ENCODE results near the gene UBLCP1. TPM values are rescaled to one million over a fixed set of nuclear protein-coding genes. Genes with fewer than 3 reads are reported as not detected.

Gene UBLCP1
- total RNA-seq, 2 experiments from 2014 or later = 30.6 to 31.6 TPM

GRCh38 chr5:159269723-159270122 lies 6.6 kb downstream of the UBLCP1 start:
- peaks cover 53% of the 10 kb centered on the region for H3K36me3 Mint-ChIP-seq (ENCODE audit: low read depth)
- H3K4me1 Mint-ChIP-seq (ENCODE audit: low read depth) = peaks cover 48% of the 10 kb centered on the region
- intact Hi-C loops (cut with micrococcal nuclease) = no loop called here
- ATAC-seq (no peak), DNase-seq (no peak)
- H3K27ac Mint-ChIP-seq = peak overlapping the region; percentile 52
- TF ChIP-seq CTCF (IDR thresholded peaks at IDR 0.05) = no peak
- H3K9me3 Mint-ChIP-seq = peaks cover 11% of the 10 kb centered on the region
- H3K4me3 Mint-ChIP-seq = no peak overlapping the region
- ChIA-PET CTCF (no interaction called here), POLR2A (no interaction called here)
- H3K27me3 Mint-ChIP-seq = no peaks in the 10 kb centered on the region

DNA sequence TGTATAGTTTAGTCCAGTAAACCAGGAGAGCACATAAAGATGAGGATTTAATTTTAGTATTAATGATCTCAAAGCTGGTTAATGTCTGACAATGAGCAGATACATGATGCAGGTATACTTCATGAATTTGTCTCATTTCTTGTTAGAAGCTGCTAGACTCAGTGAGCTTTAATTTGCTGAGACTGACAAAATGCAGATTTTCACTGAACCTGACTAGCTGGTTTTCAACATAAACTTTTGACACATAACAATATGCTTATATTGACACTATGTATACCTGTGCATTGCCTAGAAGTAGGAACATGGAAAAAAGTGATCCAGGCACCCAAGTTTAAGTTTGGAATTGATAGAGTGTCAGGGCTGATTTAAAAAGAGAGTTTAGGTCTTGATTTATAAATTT lies 10.8 kb downstream of the UBLCP1 start:
- ChIA-PET POLR2A (interaction anchor here (1.2 kb wide), 1 partner anchor 81 kb away, joined by 3 read pairs; no protein-coding TSS in a partner anchor), CTCF (interaction anchor here (0.6 to 2.2 kb wide), 6 partner anchors 11 to 820 kb away, joined by 3 to 6 read pairs (median 4); no protein-coding TSS in a partner anchor)
- no peak for ATAC-seq
- TF ChIP-seq CTCF (IDR thresholded peaks at IDR 0.05) = no peak
- Mint-ChIP-seq H3K36me3 (ENCODE audit: low read depth) (peaks cover 36% of the 10 kb centered on the region), H3K4me3 (no peak overlapping the region), H3K9me3 (no peaks in the 10 kb centered on the region), H3K27ac (no peak overlapping the region), H3K27me3 (no peaks in the 10 kb centered on the region), H3K4me1 (ENCODE audit: low read depth) (peaks cover 29% of the 10 kb centered on the region)
- DNase-seq = no peak
- intact Hi-C loops (cut with micrococcal nuclease) = no loop called here

DNA sequence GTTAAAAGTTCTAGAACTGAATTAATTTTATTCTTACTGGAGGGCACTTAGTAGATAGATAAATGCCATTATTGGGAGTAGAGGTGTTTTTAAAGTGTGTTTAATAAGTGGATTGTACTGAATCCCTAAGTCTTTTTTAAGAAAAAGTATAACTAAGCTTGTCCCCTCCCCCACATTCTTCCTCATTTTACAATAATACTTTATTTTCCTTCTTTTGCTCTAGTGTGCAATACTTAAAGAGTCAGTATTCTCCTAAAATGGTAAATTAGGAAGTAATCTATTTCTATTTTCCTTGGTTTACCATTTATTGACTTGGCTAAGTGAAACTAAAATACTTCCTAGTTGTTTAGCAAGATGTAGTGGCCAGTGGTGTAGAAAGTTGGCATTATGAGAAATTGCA lies 11.6 kb downstream of the UBLCP1 start:
- DNase-seq (no peak), ATAC-seq (no peak)
- Mint-ChIP-seq H3K9me3 (no peaks in the 10 kb centered on the region), H3K4me1 (ENCODE audit: low read depth) (peaks cover 22% of the 10 kb centered on the region), H3K36me3 (ENCODE audit: low read depth) (peaks cover 34% of the 10 kb centered on the region), H3K4me3 (no peak overlapping the region), H3K27me3 (no peaks in the 10 kb centered on the region), H3K27ac (no peak overlapping the region)
- TF ChIP-seq CTCF (IDR thresholded peaks at IDR 0.05) = no peak
- intact Hi-C loops (cut with micrococcal nuclease) = no loop called here
- CTCF ChIA-PET = interaction anchor here (0.7 to 2.2 kb wide), 6 partner anchors 12 to 118 kb away, joined by 3 to 6 read pairs (median 4); no protein-coding TSS in a partner anchor
- POLR2A ChIA-PET = interaction anchor here (1.2 kb wide), 1 partner anchor 82 kb away, joined by 3 read pairs; no protein-coding TSS in a partner anchor

- ChIA-PET CTCF (interaction anchor here (1.0 to 4.7 kb wide), 9 partner anchors 9 to 722 kb away, joined by 3 to 26 read pairs (median 3); partner anchors contain the start of gene TTC1), POLR2A (no interaction called here)
- DNase-seq (no peak), ATAC-seq (peak; percentile 45)
- Mint-ChIP-seq H3K27ac (no peak overlapping the region), H3K36me3 (ENCODE audit: low read depth) (peaks cover 6% of the 10 kb centered on the region), H3K4me3 (no peak overlapping the region), H3K27me3 (no peaks in the 10 kb centered on the region), H3K4me1 (ENCODE audit: low read depth) (no peaks in the 10 kb centered on the region), H3K9me3 (no peaks in the 10 kb centered on the region)
- TF ChIP-seq CTCF (IDR thresholded peaks at IDR 0.05) = peak; percentile 57
- intact Hi-C loops (cut with micrococcal nuclease) = no loop called here
Observed at GRCh38 chr5:159286420-159287035, 23.4 kb downstream of the UBLCP1 start.

DNA sequence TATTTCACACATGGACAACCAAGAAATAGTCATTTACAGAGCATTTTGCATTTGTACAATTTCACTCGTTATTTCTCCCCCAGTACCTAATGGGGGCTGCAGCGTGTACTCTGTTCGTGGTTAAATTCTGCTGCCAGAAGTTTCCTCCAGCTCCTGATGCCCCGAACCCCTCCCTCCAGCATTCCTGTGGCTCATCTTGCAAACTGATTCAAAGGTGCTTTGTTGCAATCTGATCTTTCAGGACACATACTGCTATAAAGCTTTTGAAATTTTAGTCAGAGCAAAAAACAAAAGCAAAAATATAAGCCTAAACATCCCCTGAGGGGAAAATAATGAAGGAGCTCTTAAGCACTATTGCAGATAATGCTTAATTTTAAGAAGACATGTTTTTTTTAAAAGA lies 27.7 kb downstream of the UBLCP1 start:
- no peak for TF ChIP-seq CTCF (IDR thresholded peaks at IDR 0.05)
- ATAC-seq (no peak), DNase-seq (no peak)
- Mint-ChIP-seq H3K9me3 (no peaks in the 10 kb centered on the region), H3K4me1 (ENCODE audit: low read depth) (no peaks in the 10 kb centered on the region), H3K27me3 (no peaks in the 10 kb centered on the region), H3K36me3 (ENCODE audit: low read depth) (no peaks in the 10 kb centered on the region), H3K27ac (no peak overlapping the region), H3K4me3 (no peak overlapping the region)
- intact Hi-C loops (cut with micrococcal nuclease) = no loop called here
- ChIA-PET CTCF (interaction anchor here (1.1 to 2.2 kb wide), 2 partner anchors 26 kb away, joined by 3 to 9 read pairs; no protein-coding TSS in a partner anchor), POLR2A (interaction anchor here (1.3 kb wide), 1 partner anchor 27 kb away, joined by 3 read pairs; no protein-coding TSS in a partner anchor)
